Left kidney (tissue), 2 donors: ENCODE data around the gene IGSF9. TPM values are rescaled to one million over a fixed set of nuclear protein-coding genes. Genes with fewer than 3 reads are reported as not detected.

ENCODE experiments used
- DNase-seq: peaks from one replicate; pipeline ENCODE4 v3.0.0-alpha.2; 2013
- polyA plus RNA-seq: library from polyadenylated mRNA; unstranded; fragments of 120-200 nt; gene quantifications from one replicate; pipeline ENCODE4 v1.2.1, GENCODE V29; 2013; ENCODE audit not compliant: insufficient read length

The IGSF9 gene
- polyA plus RNA-seq, 1 donor: 15.6 TPM

GRCh38 chr1:159932296-159933285 lies 12.8 kb downstream of the IGSF9 start:
- DNase-seq: no peak

- no peak for DNase-seq
Measured at GRCh38 chr1:159931795-159932173, 13.6 kb downstream of the IGSF9 start.

DNA sequence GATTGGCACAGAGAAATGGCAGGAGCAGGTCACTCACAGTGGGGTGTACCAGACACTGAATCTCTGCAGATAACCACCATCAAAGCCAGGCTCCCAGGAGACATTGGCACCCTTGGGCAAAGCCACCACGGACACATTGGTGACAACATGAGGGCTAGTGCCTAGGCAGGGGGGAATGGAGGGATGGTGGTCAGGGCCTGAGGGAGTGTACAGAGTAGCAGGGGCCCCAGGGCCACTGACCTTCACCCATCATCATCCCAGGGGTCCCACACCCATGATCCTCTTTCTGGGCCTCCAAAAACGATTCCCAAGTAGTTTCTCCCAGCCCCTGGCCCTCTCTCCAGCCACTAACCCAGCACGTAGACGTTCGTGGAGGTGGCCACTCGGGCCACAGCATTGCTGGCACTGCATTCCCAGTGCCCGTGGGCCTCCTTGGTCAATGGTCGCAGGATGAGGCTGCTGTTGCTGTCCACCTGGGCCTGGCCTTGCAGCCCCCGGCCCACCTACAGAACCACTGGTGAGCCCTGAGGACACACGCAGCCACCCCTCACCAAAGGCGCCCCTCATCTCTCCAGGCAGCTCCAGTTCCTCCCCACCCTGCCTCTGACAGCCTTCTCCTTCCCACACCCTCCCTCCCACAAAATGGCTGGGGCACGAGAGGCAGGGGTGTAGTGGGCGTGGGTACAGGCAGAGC lies 14.2 kb downstream of the IGSF9 start:
- DNase-seq: no peak

- no peak for DNase-seq
Measured at GRCh38 chr1:159930634-159931033, 14.8 kb downstream of the IGSF9 start.

- DNase-seq: no peak
Measured at GRCh38 chr1:159930216-159930615, 15.2 kb downstream of the IGSF9 start.

DNA sequence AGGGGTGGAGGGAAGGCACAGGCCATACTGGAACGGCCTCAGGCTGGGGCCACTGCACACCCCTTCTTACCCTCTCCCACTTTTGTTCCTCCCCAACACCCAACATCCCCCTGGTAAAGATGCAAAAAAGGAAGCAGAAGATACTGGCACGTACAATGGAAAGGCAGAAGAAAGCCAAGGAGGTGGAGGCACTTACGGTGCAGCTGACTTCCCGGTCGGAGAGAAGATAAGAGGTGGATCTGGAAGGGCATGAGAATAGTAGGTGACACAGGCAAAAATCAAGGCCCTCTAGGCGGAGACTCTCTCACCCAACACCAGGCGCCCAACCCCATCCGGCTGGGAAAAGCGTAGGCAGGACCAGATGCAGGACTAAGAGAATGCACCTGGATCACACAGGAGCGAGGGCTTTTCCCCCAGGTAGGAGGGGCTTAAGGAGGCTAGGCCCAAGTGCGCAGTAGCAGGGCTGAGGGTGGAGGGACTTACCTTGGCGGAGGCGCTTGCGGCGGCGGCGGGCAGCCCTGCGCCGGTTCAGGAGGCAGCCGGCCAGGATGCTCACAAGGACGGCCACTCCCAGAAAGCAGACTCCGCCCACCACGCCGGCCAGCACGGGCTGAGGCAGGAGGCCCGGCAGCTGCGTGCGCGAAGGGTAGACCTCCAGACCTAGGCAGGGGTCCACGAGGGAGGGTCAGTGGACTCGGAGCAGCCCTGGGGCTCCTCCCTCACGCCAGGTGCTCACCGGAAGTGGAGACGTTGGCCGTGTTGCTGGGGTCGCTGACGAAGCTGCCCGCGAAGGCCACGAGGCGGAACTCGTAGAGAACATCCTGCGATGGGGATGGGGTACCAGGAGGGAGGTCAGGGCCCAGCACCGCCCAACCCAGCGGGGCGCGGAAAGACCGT lies 16.0 kb downstream of the IGSF9 start:
- DNase-seq: no peak

GRCh38 chr1:159928491-159929050 lies 16.8 kb downstream of the IGSF9 start:
- no peak for DNase-seq

GRCh38 chr1:159927849-159928431 lies 17.5 kb downstream of the IGSF9 start:
- no peak for DNase-seq

DNA sequence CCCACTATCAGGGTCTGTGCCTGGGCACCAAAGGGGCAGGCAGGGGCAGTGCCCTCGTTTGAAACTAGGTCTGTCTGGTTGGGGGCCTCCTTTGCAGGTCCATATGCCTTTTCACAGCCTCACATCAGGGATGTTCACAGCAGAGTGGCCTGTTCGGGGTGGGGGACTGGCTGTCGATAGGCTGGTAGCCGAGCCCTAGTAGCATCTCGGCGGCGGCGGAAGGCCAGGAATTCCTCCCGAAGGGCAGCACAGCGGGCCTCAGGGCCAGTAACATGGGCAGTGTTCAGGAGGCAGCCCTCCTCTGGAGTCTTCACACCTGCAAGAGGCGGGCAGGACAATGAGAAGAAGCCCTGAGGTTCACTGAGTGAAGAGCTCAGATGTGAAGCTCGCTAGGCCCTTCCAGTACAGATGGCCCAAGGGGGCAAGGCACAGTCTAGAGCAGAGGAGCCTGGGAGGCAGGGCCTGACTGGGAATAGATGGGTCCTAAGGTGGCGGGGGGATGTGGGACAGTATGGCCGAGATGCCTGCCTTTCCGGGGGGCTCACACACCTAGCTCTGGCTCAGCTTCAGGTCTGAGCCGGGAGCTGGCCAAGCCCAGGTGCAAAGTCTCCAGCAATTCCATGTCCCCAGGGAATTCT lies 18.1 kb downstream of the IGSF9 start:
- no peak for DNase-seq

- DNase-seq: no peak
Measured at GRCh38 chr1:159925719-159926078, 19.7 kb downstream of the IGSF9 start.

DNA sequence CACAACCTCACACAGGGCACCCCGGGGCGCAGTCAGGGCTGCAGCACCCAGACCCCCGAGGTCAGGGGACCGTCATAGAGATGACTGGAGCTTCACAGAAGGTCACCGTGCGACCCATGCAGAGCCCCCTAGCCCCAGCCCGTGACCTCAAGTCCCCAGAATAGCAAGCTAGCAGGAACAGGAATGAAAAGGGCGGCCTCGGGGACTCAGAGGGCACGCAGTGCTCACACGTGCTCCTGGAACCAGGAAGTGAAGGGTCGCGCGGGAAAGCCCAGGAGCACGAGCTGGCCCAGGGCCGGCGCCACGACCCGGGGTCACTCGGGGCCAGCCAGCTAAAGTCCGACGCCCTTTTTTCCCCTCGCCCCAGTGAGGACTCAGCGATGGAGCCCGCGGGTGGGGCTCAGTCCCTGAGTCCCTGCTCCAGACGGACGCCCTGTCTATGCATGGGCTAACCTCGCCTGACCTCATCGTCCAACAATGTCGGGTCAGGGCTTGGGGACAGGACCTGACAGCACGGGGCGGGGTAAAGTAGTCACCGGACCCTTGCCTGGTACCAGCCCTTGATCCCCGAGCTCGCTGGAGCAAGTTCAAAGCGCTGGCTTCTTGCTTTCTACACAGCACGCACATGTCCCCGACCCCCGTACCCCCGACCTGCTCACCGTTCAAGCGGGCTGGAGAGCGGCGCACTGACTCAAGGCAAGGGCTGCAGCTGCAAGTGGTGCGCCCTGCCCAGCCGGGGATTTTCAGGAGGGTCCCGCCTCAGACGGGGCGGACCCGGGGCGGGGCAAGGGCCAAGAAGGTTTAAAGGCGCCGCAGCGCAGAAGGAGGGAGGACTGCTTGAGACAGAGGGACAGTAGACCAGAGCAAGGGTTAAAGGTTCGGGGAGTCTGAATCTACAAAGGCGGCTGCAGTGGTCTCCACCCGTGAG lies 20.4 kb downstream of the IGSF9 start, which contains the start of gene TAGLN2:
Gene TAGLN2, minus strand, starts transcription at position 717 of the 928 bp plus-strand sequence. CDS start 4,998 bp downstream, outside the sequence.
- DNase-seq: peak; percentile 89

- DNase-seq: no peak
Measured at GRCh38 chr1:159924025-159924790, 21.2 kb downstream of the IGSF9 start.

GRCh38 chr1:159923203-159924024 lies 22.0 kb downstream of the IGSF9 start:
- DNase-seq: peak; percentile 87

DNA sequence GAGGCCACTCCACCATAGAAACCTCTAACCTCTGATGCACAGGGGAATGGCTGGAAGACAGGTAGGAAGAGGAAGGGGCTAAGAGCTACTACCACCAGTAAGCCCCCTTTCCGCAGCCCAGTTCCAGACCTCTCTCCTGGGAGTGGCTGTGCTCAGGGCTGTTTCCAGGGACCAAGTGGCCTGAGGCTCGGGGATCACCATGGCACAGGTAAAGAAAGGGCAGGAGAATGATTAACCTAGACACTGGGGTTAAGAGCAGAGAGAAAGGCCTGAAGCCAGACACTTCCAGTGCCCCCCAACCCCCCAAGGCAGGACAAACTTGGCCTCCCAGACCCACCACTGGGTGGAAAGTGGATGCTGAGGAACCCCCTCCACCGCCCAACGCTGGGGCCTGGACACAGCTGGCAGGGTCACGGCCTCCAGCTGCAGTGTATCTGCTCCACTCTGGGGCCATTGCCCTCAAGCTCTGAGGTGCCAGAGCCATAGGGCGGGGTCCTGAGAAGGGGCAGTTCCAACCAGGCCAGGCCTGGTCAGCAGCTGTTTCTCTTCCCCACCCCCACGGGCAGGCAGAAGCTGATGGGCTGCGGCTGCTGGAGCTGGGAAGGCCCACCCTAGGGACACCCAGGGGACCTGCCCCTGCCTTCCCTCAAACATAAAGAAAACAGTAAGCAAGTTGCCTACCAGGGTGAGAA lies 22.8 kb downstream of the IGSF9 start:
- DNase-seq: peak; percentile 61

- DNase-seq: no peak
Measured at GRCh38 chr1:159921700-159922504, 23.5 kb downstream of the IGSF9 start.

DNA sequence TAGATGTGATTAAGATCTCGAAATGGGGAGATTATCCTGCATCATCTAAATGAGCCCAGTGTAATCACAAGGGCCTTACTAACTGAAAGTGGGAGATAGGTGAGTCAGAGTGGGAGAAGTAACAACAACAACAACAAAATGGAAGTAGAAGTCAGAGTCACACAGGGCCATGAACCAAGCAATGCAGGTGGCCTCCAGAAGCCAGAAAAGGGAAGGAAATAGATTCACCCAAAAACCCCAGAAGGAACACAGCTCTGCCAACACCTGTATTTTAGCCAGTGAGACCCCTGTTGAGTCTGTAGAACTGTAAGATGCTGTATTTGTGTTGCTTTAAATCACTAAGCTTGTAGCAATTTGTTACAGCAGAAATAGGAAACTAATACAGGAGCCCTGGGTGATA lies 24.2 kb downstream of the IGSF9 start:
- DNase-seq: no peak
